Stimulated activated CD4-positive, alpha-beta T cell treated with anti-CD3 and anti-CD28 coated beads, Interleukin-1b, Interleukin-23, amount 100 ng/mL, for 1 hour (primary cell): ENCODE data around the gene CDC42BPA.
A peak's percentile ranks its signal among the peaks of the same experiment; 100 is the strongest.

Experiments used
- DNase-seq, 2 donors: peaks; one replicate each; pipeline ENCODE4 v3.0.0-alpha.2; 2020; ENCODE audit warnings: low read depth in 2 of 2

CDC42BPA gene

DNA sequence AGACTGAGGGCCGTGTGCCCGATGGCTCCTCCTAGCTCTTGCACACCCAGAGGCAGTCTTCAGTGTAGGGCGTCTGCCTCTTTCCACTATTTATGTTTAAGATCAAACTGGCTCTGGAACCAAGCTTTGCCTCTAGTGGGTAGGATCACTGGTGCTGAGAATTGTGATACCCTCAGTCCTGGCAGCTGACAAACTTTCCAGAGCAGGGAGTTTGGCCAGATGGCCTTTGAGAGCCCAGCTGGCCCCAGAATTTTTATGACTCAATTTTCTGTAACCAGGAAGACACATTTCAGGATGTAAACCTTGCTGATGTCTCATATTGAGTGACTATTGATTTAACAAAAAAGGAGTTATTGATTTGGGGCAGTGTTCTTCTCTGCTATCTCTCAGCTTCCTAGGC is 371.5 kb downstream of the CDC42BPA start:
- DNase-seq: no peak

GRCh38 chr1:226946285-226946684 is 372.0 kb downstream of the CDC42BPA start:
- no peak for DNase-seq

DNA sequence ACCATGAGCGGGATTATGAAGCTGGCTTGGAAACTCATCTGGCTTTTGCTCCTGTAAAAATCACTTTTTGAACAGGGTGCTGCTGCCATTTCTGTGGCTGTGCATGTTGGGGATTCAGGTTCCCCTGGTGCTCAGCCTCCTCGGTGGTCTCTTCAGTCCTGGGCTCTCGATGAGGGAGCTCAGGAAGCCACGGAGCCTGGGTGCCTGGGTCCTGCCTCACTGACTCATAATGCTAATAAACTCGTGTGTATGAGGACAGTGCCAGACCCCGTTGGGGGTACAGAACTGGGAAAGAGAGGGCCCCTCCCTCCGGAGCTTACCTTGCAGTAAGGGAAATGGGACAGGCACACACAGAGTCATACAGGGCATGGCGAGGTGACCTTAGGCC is 372.4 kb downstream of the CDC42BPA start:
- no peak for DNase-seq

DNA sequence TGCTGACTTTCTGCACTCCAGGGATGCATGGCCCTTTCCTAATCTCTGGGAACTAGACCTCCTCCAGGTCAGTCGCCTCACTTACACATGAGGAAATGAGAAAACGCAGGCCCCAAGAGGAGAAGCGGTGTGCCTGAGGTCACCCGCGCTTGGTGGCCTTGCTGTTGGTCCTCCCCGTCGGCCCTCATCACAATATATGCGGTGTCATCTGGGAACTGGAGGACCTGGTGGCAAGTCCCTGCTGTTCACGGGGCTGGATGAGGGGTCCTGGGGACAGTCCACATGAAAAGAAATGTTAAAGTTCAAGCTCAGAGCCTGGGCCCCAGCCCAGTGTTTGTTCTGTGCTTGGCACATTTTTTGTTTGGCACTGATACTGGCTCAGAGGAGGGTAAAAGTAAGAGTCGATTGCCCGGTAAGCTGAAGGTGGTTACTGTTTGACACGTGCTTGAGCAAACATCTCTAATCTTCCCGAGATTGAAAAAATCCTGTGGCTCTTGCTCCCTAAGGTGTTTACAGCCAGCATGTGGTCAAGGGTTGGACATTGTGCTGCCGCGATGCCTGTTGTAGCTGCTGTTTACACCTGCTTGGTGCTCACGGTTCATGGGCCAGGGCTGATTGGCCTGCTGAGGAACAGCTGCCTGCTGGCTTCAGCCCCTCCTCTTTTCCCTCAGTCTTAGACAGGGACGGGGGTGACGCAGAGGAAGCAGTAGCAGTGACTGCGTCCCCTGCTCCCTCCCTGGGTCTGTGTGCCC is 373.0 kb downstream of the CDC42BPA start:
- no peak for DNase-seq

- no peak for DNase-seq
Measured at GRCh38 chr1:226943927-226944326, 374.4 kb downstream of the CDC42BPA start.

GRCh38 chr1:226943156-226943555 is 375.1 kb downstream of the CDC42BPA start:
- no peak for DNase-seq

DNA sequence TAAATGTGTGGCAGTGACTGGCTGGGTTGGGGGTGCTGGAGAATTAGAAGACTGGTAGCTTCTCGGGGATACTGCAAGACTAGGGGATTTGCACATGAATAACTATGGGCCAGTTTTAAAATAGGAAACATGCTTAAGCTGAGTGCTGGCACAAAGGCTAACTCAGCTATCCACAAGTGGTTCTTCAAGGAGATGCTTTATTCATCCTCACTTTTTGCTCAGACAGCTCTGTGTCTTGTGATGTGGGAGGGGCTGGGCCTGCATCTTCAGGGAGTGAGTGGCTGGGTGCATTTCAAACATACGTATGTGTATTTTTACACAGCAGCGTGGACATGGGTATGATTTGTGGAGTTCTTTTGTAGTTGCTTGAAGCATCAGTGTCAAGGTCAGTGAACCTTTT is 375.9 kb downstream of the CDC42BPA start:
- no peak for DNase-seq

DNA sequence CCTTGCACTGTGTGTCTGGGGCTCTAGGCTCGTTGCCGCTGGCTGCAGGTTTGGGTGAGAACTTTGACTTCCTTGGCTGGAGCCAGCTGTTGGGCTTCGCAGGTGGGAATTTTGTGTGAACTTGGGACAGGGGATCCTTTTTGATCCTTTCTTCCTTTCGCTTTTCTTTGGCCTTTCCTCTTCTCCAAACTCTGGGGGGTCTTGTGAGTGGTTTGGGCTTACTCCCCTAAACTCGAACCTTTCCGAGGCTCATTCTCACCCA is 377.6 kb downstream of the CDC42BPA start:
- DNase-seq: no peak

DNA sequence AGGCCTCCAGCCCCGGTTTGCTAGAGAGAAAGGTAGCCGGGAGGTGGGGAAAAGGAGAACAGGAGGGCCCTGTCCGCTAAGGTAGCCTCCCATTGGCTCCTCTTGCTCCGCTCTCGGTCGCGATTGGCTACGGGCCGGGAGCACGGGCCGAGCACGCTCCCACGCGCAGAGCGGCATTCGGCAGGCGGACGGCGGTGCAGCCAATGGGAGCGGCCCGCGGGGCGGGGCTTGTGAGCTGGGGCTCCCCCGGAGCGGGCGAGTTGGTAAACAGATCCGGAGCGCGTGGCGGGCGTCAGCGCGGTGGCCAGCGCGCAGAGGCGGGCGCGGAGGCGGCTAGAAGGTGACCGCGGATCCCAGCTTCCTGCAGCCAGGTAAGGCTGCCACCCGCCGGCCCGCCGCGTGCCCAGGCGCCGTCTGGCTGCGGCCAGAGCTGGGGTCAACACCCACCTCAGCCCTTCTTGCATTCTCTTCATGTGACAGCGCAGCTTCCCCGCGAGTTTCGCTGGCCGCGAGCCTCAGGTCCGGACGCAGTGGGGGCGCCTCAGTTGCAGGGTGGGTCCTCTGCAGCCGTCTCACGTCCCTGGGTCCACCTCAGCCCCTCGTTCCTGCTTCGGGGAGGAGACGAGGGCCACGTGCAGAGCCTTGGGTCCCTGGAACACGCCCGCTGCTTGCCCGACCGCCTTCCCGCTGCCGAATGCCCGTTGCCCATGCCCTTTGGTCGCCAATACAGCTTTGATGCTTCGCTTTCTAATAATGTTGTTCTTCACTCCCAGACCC is 378.1 kb downstream of the CDC42BPA start, which contains the start of gene COQ8A:
COQ8A (plus strand) TSS at position 266 of the 777 bp plus-strand sequence. CDS start 21,092 bp downstream, outside the sequence.
- DNase-seq: peak; percentile 94 to 97
